ENCODE data around the gene PSMA7. TPM values are rescaled to one million over a fixed set of nuclear protein-coding genes. Genes with fewer than 3 reads are reported as not detected.

PSMA7 gene
- polyA plus RNA-seq, 1 donor (not counting 4 experiments of a cell fraction or from before 2014, with no cell fraction given), result 383 TPM

GRCh38 chr20:62138204-62138543 is 5.0 kb downstream of the PSMA7 start:
- H3K27ac ChIP-seq (ENCODE audit: control insufficient read depth, insufficient read depth, low read length), result no peak overlapping the region
- no peak overlapping the region for H3K4me3 ChIP-seq (ENCODE audit: control insufficient read depth in 2 of 3, extremely low read depth in 1 of 3, insufficient read depth in 2 of 3, low read depth in 1 of 3, low read length in 3 of 3)
- H2AFZ ChIP-seq (ENCODE audit: control insufficient read depth, low read length), result no peak overlapping the region
- H3K9ac ChIP-seq (ENCODE audit: control insufficient read depth, extremely low read depth, insufficient read depth, low read length), result no peak overlapping the region
- peaks cover 47% of the 10 kb centered on the region for H3K79me2 ChIP-seq (ENCODE audit: control insufficient read depth, insufficient read depth, low read length)
- peaks cover 7% of the 10 kb centered on the region for H3K9me1 ChIP-seq (ENCODE audit: control insufficient read depth, extremely low read depth, insufficient read depth, low read length)
- H3K36me3 ChIP-seq (ENCODE audit: control insufficient read depth in 2 of 2, extremely low read depth in 1 of 2, insufficient read depth in 2 of 2, low read length in 2 of 2), result peaks cover 39 to 57% of the 10 kb centered on the region in 2 experiments
- H3K4me2 ChIP-seq (ENCODE audit: control insufficient read depth, extremely low read depth, insufficient read depth, low read depth, low read length), result no peak overlapping the region
- H3K4me1 ChIP-seq (ENCODE audit: control insufficient read depth, extremely low read depth, insufficient read depth, low read length), result peaks cover 12% of the 10 kb centered on the region
- FAIRE-seq (no peak), DNase-seq (ENCODE audit: low read depth, low spot score) (no peak)
- H3K9me3 ChIP-seq (ENCODE audit: control insufficient read depth, low read depth, low read length), result no peaks in the 10 kb centered on the region
- dilution Hi-C loops (cut with MboI; ENCODE audit: extremely low pct_ligation_motif_present, low sequenced_read_pairs), result no loop called here
- H4K20me1 ChIP-seq (ENCODE audit: control insufficient read depth, extremely low read depth, insufficient read depth, low read length), result peaks cover 29% of the 10 kb centered on the region
- TF ChIP-seq CTCF (optimal IDR thresholded peaks at IDR 0.05 in 1 of 3, IDR thresholded peaks at IDR 0.05 in 1 of 3, conservative IDR thresholded peaks at IDR 0.05 in 1 of 3; ENCODE audit: extremely low read depth in 1 of 3, insufficient read depth in 2 of 3, low read length in 3 of 3) (no peak), EZH2 (IDR thresholded peaks at IDR 0.05; ENCODE audit: low read length) (no peak)
- H3K27me3 ChIP-seq (ENCODE audit: control insufficient read depth, extremely low read depth, insufficient read depth, low read length), result no peaks in the 10 kb centered on the region

- Histone ChIP-seq H3K27ac (ENCODE audit: control insufficient read depth, insufficient read depth, low read length) (no peak overlapping the region), H3K79me2 (ENCODE audit: control insufficient read depth, insufficient read depth, low read length) (peaks cover 41% of the 10 kb centered on the region), H3K4me3 (ENCODE audit: control insufficient read depth in 2 of 3, extremely low read depth in 1 of 3, insufficient read depth in 2 of 3, low read depth in 1 of 3, low read length in 3 of 3) (no peak overlapping the region), H3K9me3 (ENCODE audit: control insufficient read depth, low read depth, low read length) (no peaks in the 10 kb centered on the region), H3K9me1 (ENCODE audit: control insufficient read depth, extremely low read depth, insufficient read depth, low read length) (peaks cover 7% of the 10 kb centered on the region), H2AFZ (ENCODE audit: control insufficient read depth, low read length) (no peak overlapping the region), H3K27me3 (ENCODE audit: control insufficient read depth, extremely low read depth, insufficient read depth, low read length) (no peaks in the 10 kb centered on the region), H3K4me2 (ENCODE audit: control insufficient read depth, extremely low read depth, insufficient read depth, low read depth, low read length) (no peak overlapping the region), H3K9ac (ENCODE audit: control insufficient read depth, extremely low read depth, insufficient read depth, low read length) (no peak overlapping the region), H4K20me1 (ENCODE audit: control insufficient read depth, extremely low read depth, insufficient read depth, low read length) (peaks cover 29% of the 10 kb centered on the region), H3K4me1 (ENCODE audit: control insufficient read depth, extremely low read depth, insufficient read depth, low read length) (peaks cover 12% of the 10 kb centered on the region), H3K36me3 (ENCODE audit: control insufficient read depth in 2 of 2, extremely low read depth in 1 of 2, insufficient read depth in 2 of 2, low read length in 2 of 2) (peaks cover 39 to 58% of the 10 kb centered on the region in 2 experiments)
- TF ChIP-seq CTCF (optimal IDR thresholded peaks at IDR 0.05 in 1 of 3, IDR thresholded peaks at IDR 0.05 in 1 of 3, conservative IDR thresholded peaks at IDR 0.05 in 1 of 3; ENCODE audit: extremely low read depth in 1 of 3, insufficient read depth in 2 of 3, low read length in 3 of 3), result no peak
- TF ChIP-seq EZH2 (IDR thresholded peaks at IDR 0.05; ENCODE audit: low read length), result no peak
- dilution Hi-C loops (cut with MboI; ENCODE audit: extremely low pct_ligation_motif_present, low sequenced_read_pairs), result no loop called here
- no peak for FAIRE-seq
- no peak for DNase-seq (ENCODE audit: low read depth, low spot score)
Measured at GRCh38 chr20:62137478-62138203, 5.6 kb downstream of the PSMA7 start.

Data from keratinocyte (primary cell).